Colonic mucosa (tissue), 4 donors: ENCODE data around the gene TP53BP2. TPM values are rescaled to one million over a fixed set of nuclear protein-coding genes. Genes with fewer than 3 reads are reported as not detected.

Experiments used
- DNase-seq: peaks from one replicate; pipeline ENCODE4 v3.0.0-alpha.2; 2020
- H3K27ac ChIP-seq: fragments of 200-600 bp; one replicate; pipeline ENCODE4 v1.8.0; 2021
- H3K27me3 ChIP-seq: fragments of 200-600 bp; one replicate; pipeline ENCODE4 v1.8.0; 2021
- H3K36me3 ChIP-seq: fragments of 200-600 bp; one replicate; pipeline ENCODE4 v1.8.0; 2021
- H3K4me1 ChIP-seq: fragments of 200-600 bp; one replicate; pipeline ENCODE4 v1.8.0; 2021; ENCODE audit warnings: mild to moderate bottlenecking
- H3K4me3 ChIP-seq: fragments of 200-600 bp; one replicate; pipeline ENCODE4 v1.8.0; 2021
- H3K9ac ChIP-seq, 2 donors: one replicate each; pipeline ENCODE4 v1.7.0; 2013; ENCODE audit warnings: control low read depth in 2 of 2, low read depth in 2 of 2, low read length in 2 of 2
- H3K9me3 ChIP-seq: fragments of 200-600 bp; one replicate; pipeline ENCODE4 v1.8.0; 2021
- CTCF ChIP-seq: fragments of 200-600 bp; IDR thresholded peaks from one replicate; pipeline ENCODE4 v1.8.0; 2022; ENCODE audit warnings: antibody characterized with exemption, mild to moderate bottlenecking
- intact Hi-C: fragments of 100-400 bp; cut with DNase I; formaldehyde crosslinking; loops from one replicate; pipeline ENCODE4 v1.14.1; 2022
- total RNA-seq, 2 donors: library from RNA; stranded (reverse); fragmentation: NEBNext Ultra II Directional in 1 of 2; extraction: Animal tissue kit (Norgen Biotek cat#: 25700) in 1 of 2; gene quantifications; one replicate each; pipeline ENCODE4 v1.2.1, GENCODE V29; 2021
- donor health status: healthy.
- donor health status: DM: no; HTN: no; CAD: no.
- donor health status: DM: no; HTN: no; CAD: no.

TP53BP2 gene
- total RNA-seq, 2 donors from 2014 or later, result 28.8 to 39.6 TPM

GRCh38 chr1:223796210-223796609 is 49.5 kb downstream of the TP53BP2 start:
- Histone ChIP-seq H3K27me3 (no peaks in the 10 kb centered on the region), H3K36me3 (no peaks in the 10 kb centered on the region), H3K27ac (no peak overlapping the region), H3K4me1 (no peaks in the 10 kb centered on the region), H3K4me3 (no peak overlapping the region), H3K9me3 (no peaks in the 10 kb centered on the region), H3K9ac (no peak overlapping the region)
- DNase-seq, result no peak
- intact Hi-C loops, result no loop called here
- no peak for TF ChIP-seq CTCF

GRCh38 chr1:223794136-223794880 is 51.4 kb downstream of the TP53BP2 start:
- no peak for DNase-seq
- no peaks in the 10 kb centered on the region for H3K4me1 ChIP-seq
- H3K27ac ChIP-seq, result no peak overlapping the region
- no peak overlapping the region for H3K9ac ChIP-seq
- intact Hi-C loops, result no loop called here
- H3K4me3 ChIP-seq, result no peak overlapping the region
- no peak for TF ChIP-seq CTCF
- H3K27me3 ChIP-seq, result no peaks in the 10 kb centered on the region
- H3K36me3 ChIP-seq, result no peaks in the 10 kb centered on the region
- no peaks in the 10 kb centered on the region for H3K9me3 ChIP-seq

- H3K36me3 ChIP-seq, result no peaks in the 10 kb centered on the region
- H3K27me3 ChIP-seq, result no peaks in the 10 kb centered on the region
- H3K9ac ChIP-seq, result no peak overlapping the region
- TF ChIP-seq CTCF, result no peak
- no peak overlapping the region for H3K4me3 ChIP-seq
- no peak for DNase-seq
- no peaks in the 10 kb centered on the region for H3K9me3 ChIP-seq
- intact Hi-C loops, result no loop called here
- no peak overlapping the region for H3K27ac ChIP-seq
- no peaks in the 10 kb centered on the region for H3K4me1 ChIP-seq
Measured at GRCh38 chr1:223793716-223794115, 52.0 kb downstream of the TP53BP2 start.

DNA sequence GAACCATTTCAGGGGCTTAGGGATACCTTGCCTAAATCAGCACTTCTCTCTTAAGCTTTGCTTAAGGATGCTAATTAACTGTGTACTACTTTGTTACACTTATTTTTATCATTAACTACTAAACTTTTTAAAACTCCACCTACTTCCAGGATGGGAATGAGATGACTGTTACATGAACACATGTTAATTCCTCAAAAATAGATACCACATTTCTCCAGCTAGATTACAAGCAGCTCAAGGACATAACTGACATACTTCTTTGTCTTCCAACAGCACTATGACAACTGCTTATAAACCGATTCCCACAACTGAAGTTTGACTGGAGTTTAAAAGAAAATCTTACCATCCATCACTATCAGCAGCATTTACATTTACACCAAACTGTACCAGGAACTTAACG is 53.7 kb downstream of the TP53BP2 start:
- Histone ChIP-seq H3K27me3 (no peaks in the 10 kb centered on the region), H3K9me3 (no peaks in the 10 kb centered on the region), H3K9ac (no peak overlapping the region), H3K4me3 (no peak overlapping the region), H3K4me1 (no peaks in the 10 kb centered on the region), H3K27ac (no peak overlapping the region), H3K36me3 (no peaks in the 10 kb centered on the region)
- intact Hi-C loops, result no loop called here
- TF ChIP-seq CTCF, result no peak
- DNase-seq, result no peak

- Histone ChIP-seq H3K4me1 (no peaks in the 10 kb centered on the region), H3K27me3 (no peaks in the 10 kb centered on the region), H3K4me3 (no peak overlapping the region), H3K36me3 (no peaks in the 10 kb centered on the region), H3K9me3 (no peaks in the 10 kb centered on the region), H3K27ac (no peak overlapping the region), H3K9ac (no peak overlapping the region)
- no peak for TF ChIP-seq CTCF
- intact Hi-C loops, result no loop called here
- DNase-seq, result no peak
Measured at GRCh38 chr1:223788746-223789415, 56.9 kb downstream of the TP53BP2 start.
